ENCODE results near the gene CACFD1.

CACFD1 gene

GRCh38 chr9:133490201-133490681 lies 30.5 kb downstream of the CACFD1 start:
- no peak overlapping the region for H3K4me3 ChIP-seq (ENCODE audit: low read length)
- DNase-seq (ENCODE audit: low read depth), result no peak
- no peak for TF ChIP-seq CTCF (IDR thresholded peaks at IDR 0.05; ENCODE audit: insufficient read depth, low read depth, low read length, missing control alignments)

- no peak overlapping the region for H3K4me3 ChIP-seq (ENCODE audit: low read length)
- TF ChIP-seq CTCF (IDR thresholded peaks at IDR 0.05; ENCODE audit: insufficient read depth, low read depth, low read length, missing control alignments), result no peak
- DNase-seq (ENCODE audit: low read depth), result no peak
Observed at GRCh38 chr9:133490865-133491655, 31.3 kb downstream of the CACFD1 start.

- TF ChIP-seq CTCF (IDR thresholded peaks at IDR 0.05; ENCODE audit: insufficient read depth, low read depth, low read length, missing control alignments), result no peak
- no peak for DNase-seq (ENCODE audit: low read depth)
- H3K4me3 ChIP-seq (ENCODE audit: low read length), result no peak overlapping the region
Observed at GRCh38 chr9:133491656-133491925, 31.8 kb downstream of the CACFD1 start.

- peak; percentile 28 for DNase-seq (ENCODE audit: low read depth)
- TF ChIP-seq CTCF (IDR thresholded peaks at IDR 0.05; ENCODE audit: insufficient read depth, low read depth, low read length, missing control alignments), result no peak
- no peak overlapping the region for H3K4me3 ChIP-seq (ENCODE audit: low read length)
Observed at GRCh38 chr9:133492061-133493021, 32.6 kb downstream of the CACFD1 start.

- no peak overlapping the region for H3K4me3 ChIP-seq (ENCODE audit: low read length)
- no peak for DNase-seq (ENCODE audit: low read depth)
- TF ChIP-seq CTCF (IDR thresholded peaks at IDR 0.05; ENCODE audit: insufficient read depth, low read depth, low read length, missing control alignments), result no peak
Observed at GRCh38 chr9:133493428-133493827, 33.6 kb downstream of the CACFD1 start.

GRCh38 chr9:133493845-133494540 lies 34.2 kb downstream of the CACFD1 start:
- no peak for DNase-seq (ENCODE audit: low read depth)
- TF ChIP-seq CTCF (IDR thresholded peaks at IDR 0.05; ENCODE audit: insufficient read depth, low read depth, low read length, missing control alignments), result no peak
- H3K4me3 ChIP-seq (ENCODE audit: low read length), result no peak overlapping the region
